Testis (tissue), 2 donors: ENCODE results near the gene ORMDL3.

Experiments
- POLR2A ChIP-seq: fragments of 450-650 bp; IDR thresholded peaks from one replicate; pipeline ENCODE4 v1.6.1; 2017; ENCODE audit warnings: antibody characterized with exemption, mild to moderate bottlenecking, moderate library complexity
- TF ChIP-seq, protein P1 (sequence below), 3 experiments: fragments of 450-650 bp in 2 of 3; fragments of 200-600 bp in 1 of 3; sonication (generic) in 1 of 3; IDR thresholded peaks; one replicate each; pipeline ENCODE4 v1.5.1; 2016 to 2019; ENCODE audit warnings: antibody characterized with exemption in 3 of 3, mild to moderate bottlenecking in 2 of 3, moderate library complexity in 1 of 3

DNA sequence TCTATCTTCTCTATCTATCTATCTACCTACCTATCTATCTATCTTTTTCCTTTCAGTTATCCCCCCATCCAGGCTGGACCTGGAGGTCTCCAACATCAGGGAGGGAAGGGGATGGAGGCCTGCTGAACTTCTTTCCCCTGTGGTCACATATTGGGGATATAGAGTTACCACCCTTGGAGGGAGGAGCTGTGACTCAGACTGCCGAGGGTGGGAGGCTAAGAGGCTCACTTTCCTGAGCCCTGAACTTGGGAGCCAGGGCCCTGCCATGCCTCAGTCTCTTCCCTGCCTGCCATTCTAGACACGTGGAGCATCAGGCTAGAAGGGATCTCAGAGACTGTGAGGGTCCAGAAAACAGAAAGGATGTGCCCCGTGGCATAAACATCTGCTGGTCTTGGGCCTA, 8.5 kb upstream of the ORMDL3 start:
- TF ChIP-seq POLR2A: no peak
- TF ChIP-seq, protein P1, sequence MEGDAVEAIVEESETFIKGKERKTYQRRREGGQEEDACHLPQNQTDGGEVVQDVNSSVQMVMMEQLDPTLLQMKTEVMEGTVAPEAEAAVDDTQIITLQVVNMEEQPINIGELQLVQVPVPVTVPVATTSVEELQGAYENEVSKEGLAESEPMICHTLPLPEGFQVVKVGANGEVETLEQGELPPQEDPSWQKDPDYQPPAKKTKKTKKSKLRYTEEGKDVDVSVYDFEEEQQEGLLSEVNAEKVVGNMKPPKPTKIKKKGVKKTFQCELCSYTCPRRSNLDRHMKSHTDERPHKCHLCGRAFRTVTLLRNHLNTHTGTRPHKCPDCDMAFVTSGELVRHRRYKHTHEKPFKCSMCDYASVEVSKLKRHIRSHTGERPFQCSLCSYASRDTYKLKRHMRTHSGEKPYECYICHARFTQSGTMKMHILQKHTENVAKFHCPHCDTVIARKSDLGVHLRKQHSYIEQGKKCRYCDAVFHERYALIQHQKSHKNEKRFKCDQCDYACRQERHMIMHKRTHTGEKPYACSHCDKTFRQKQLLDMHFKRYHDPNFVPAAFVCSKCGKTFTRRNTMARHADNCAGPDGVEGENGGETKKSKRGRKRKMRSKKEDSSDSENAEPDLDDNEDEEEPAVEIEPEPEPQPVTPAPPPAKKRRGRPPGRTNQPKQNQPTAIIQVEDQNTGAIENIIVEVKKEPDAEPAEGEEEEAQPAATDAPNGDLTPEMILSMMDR (IDR thresholded peaks at IDR 0.05): no peak
